Mesendoderm (in vitro differentiated cells): Measurements from ENCODE around the gene FBXO10.
A peak's percentile ranks its signal among the peaks of the same experiment; 100 is the strongest.

Experiments used
- DNase-seq: peaks from one replicate; pipeline ENCODE4 v3.0.0; 2013
- H2AK5ac ChIP-seq: 2 replicates; pipeline ENCODE4 v1.6.1; 2013; ENCODE audit warnings: low read length, inconsistent platforms
- H2BK120ac ChIP-seq: 2 replicates; pipeline ENCODE4 v1.6.1; 2013; ENCODE audit warnings: low read depth, mild to moderate bottlenecking, low read length, moderate library complexity, mixed read lengths
- H2BK15ac ChIP-seq: replicated peaks from 2 replicates; pipeline ENCODE4 v1.6.1; 2013; ENCODE audit warnings: low read depth, mild to moderate bottlenecking, moderate library complexity
- H2BK5ac ChIP-seq: 2 replicates; pipeline ENCODE4 v1.6.1; 2013; ENCODE audit warnings: low read length, inconsistent platforms
- H3K18ac ChIP-seq: 2 replicates; pipeline ENCODE4 v1.6.1; 2013; ENCODE audit warnings: mild to moderate bottlenecking, low read length, mixed read lengths
- H3K23ac ChIP-seq: one replicate; pipeline ENCODE4 v1.6.1; 2013; ENCODE audit warnings: low read length
- H3K27ac ChIP-seq: 2 replicates; pipeline ENCODE4 v1.5.1; 2013; ENCODE audit warnings: low read depth, mild to moderate bottlenecking, inconsistent platforms, low read length, moderate library complexity
- H3K27me3 ChIP-seq: 2 replicates; pipeline ENCODE4 v1.6.1; 2013; ENCODE audit warnings: low read length, control low read depth, mild to moderate bottlenecking, inconsistent platforms; ENCODE audit not compliant: insufficient read depth, poor library complexity
- H3K36me3 ChIP-seq: 2 replicates; pipeline ENCODE4 v1.6.1; 2013; ENCODE audit warnings: low read length, inconsistent platforms; ENCODE audit not compliant: control insufficient read depth, insufficient read depth
- H3K4ac ChIP-seq: one replicate; pipeline ENCODE4 v1.6.1; 2013; ENCODE audit warnings: low read depth, mild to moderate bottlenecking, low read length, moderate library complexity
- H3K4me1 ChIP-seq: 2 replicates; pipeline ENCODE4 v1.6.1; 2013; ENCODE audit warnings: low read depth, low read length, inconsistent platforms; ENCODE audit not compliant: control insufficient read depth
- H3K4me2 ChIP-seq: 2 replicates; pipeline ENCODE4 v1.6.1; 2013; ENCODE audit warnings: low read length
- H3K4me3 ChIP-seq: 2 replicates; pipeline ENCODE4 v1.5.1; 2013; ENCODE audit warnings: mild to moderate bottlenecking, low read length
- H3K56ac ChIP-seq: one replicate; pipeline ENCODE4 v1.6.1; 2013; ENCODE audit warnings: low read length
- H3K79me1 ChIP-seq: 2 replicates; pipeline ENCODE4 v1.6.1; 2013; ENCODE audit warnings: low read length, inconsistent platforms
- H3K79me2 ChIP-seq: 2 replicates; pipeline ENCODE4 v1.6.1; 2013; ENCODE audit warnings: mild to moderate bottlenecking, low read length; ENCODE audit not compliant: control insufficient read depth, insufficient read depth
- H3K9ac ChIP-seq: 2 replicates; pipeline ENCODE4 v1.6.1; 2013; ENCODE audit warnings: low read length, inconsistent platforms
- H4K5ac ChIP-seq: one replicate; pipeline ENCODE4 v1.6.1; 2013; ENCODE audit warnings: low read length
- H4K8ac ChIP-seq: one replicate; pipeline ENCODE4 v1.6.1; 2013; ENCODE audit warnings: low read depth, mild to moderate bottlenecking, control low read depth, low read length, moderate library complexity
- WGBS: extraction: QIAGEN DNeasy Blood & Tissue Kit; methylation state at CpG from one replicate; pipeline ENCODE4 v1.1.7; 2013; ENCODE audit warnings: low lambda C conversion rate, missing lambda C conversion rate; ENCODE audit not compliant: insufficient coverage; ENCODE audit errors: extremely low coverage; 5-methylcytosine and 5-hydroxymethylcytosine counted together

Gene FBXO10

GRCh38 chr9:37622462-37622861 lies 46.3 kb upstream of the FBXO10 start:
- H3K36me3 ChIP-seq, result no peaks in the 10 kb centered on the region
- H3K79me1 ChIP-seq, result no peaks in the 10 kb centered on the region
- no peak overlapping the region for H3K4ac ChIP-seq
- H2BK15ac ChIP-seq, result no peak overlapping the region
- H3K4me1 ChIP-seq, result no peaks in the 10 kb centered on the region
- H3K27ac ChIP-seq, result no peak overlapping the region
- no peak overlapping the region for H2AK5ac ChIP-seq
- H4K5ac ChIP-seq, result no peak overlapping the region
- H2BK120ac ChIP-seq, result no peak overlapping the region
- H3K79me2 ChIP-seq, result no peaks in the 10 kb centered on the region
- H3K9ac ChIP-seq, result no peak overlapping the region
- H3K4me3 ChIP-seq, result no peak overlapping the region
- H3K56ac ChIP-seq, result no peak overlapping the region
- H2BK5ac ChIP-seq, result no peak overlapping the region
- H3K27me3 ChIP-seq, result no peaks in the 10 kb centered on the region
- no peak for DNase-seq
- no peak overlapping the region for H3K23ac ChIP-seq
- no peak overlapping the region for H4K8ac ChIP-seq
- no peak overlapping the region for H3K18ac ChIP-seq
- H3K4me2 ChIP-seq, result no peak overlapping the region
- WGBS, result no CpG with 5 or more reads among the region's 4 CpGs

- Histone ChIP-seq H2AK5ac (no peak overlapping the region), H4K5ac (no peak overlapping the region), H3K27ac (no peak overlapping the region), H3K23ac (no peak overlapping the region), H3K4ac (no peak overlapping the region), H3K79me1 (no peaks in the 10 kb centered on the region), H3K56ac (no peak overlapping the region), H3K9ac (no peak overlapping the region), H3K79me2 (no peaks in the 10 kb centered on the region), H3K4me3 (no peak overlapping the region), H3K4me1 (no peaks in the 10 kb centered on the region), H2BK5ac (no peak overlapping the region), H3K36me3 (no peaks in the 10 kb centered on the region), H2BK15ac (no peak overlapping the region), H3K27me3 (no peaks in the 10 kb centered on the region), H3K4me2 (no peak overlapping the region), H2BK120ac (no peak overlapping the region), H3K18ac (no peak overlapping the region), H4K8ac (no peak overlapping the region)
- peak; percentile 2 for DNase-seq
- WGBS, result no CpG with 5 or more reads among the region's 9 CpGs
These were observed 45.3 kb upstream of the FBXO10 start for GRCh38 chr9:37621273-37622121.

GRCh38 chr9:37620396-37620795 lies 44.2 kb upstream of the FBXO10 start:
- Histone ChIP-seq H3K27me3 (no peaks in the 10 kb centered on the region), H3K27ac (no peak overlapping the region)
- WGBS, result no CpG with 5 or more reads among the region's 1 CpG

GRCh38 chr9:37619806-37620205 lies 43.6 kb upstream of the FBXO10 start:
- no peaks in the 10 kb centered on the region for H3K79me2 ChIP-seq
- H3K4me1 ChIP-seq, result no peaks in the 10 kb centered on the region
- no peak overlapping the region for H2AK5ac ChIP-seq
- no peak overlapping the region for H3K4ac ChIP-seq
- no peaks in the 10 kb centered on the region for H3K79me1 ChIP-seq
- no peaks in the 10 kb centered on the region for H3K27me3 ChIP-seq
- no peak overlapping the region for H2BK120ac ChIP-seq
- H3K27ac ChIP-seq, result no peak overlapping the region
- no peak overlapping the region for H3K9ac ChIP-seq
- no peak for DNase-seq
- no peak overlapping the region for H3K56ac ChIP-seq
- H3K23ac ChIP-seq, result no peak overlapping the region
- no peak overlapping the region for H4K8ac ChIP-seq
- H3K18ac ChIP-seq, result no peak overlapping the region
- H3K4me3 ChIP-seq, result no peak overlapping the region
- no peak overlapping the region for H2BK5ac ChIP-seq
- H3K4me2 ChIP-seq, result no peak overlapping the region
- no peak overlapping the region for H4K5ac ChIP-seq
- WGBS, result no CpG with 5 or more reads among the region's 3 CpGs
- H3K36me3 ChIP-seq, result no peaks in the 10 kb centered on the region
- no peak overlapping the region for H2BK15ac ChIP-seq

More at GRCh38 chr9:37620396-37620795, 44.2 kb upstream of the FBXO10 start:
- H3K4me1 ChIP-seq, result no peaks in the 10 kb centered on the region
- no peak overlapping the region for H2BK15ac ChIP-seq
- no peaks in the 10 kb centered on the region for H3K79me2 ChIP-seq
- H3K79me1 ChIP-seq, result no peaks in the 10 kb centered on the region
- H3K23ac ChIP-seq, result no peak overlapping the region
- H4K8ac ChIP-seq, result no peak overlapping the region
- no peak overlapping the region for H3K4me3 ChIP-seq
- no peaks in the 10 kb centered on the region for H3K36me3 ChIP-seq
- H3K4me2 ChIP-seq, result no peak overlapping the region
- no peak overlapping the region for H4K5ac ChIP-seq
- no peak overlapping the region for H2BK120ac ChIP-seq
- no peak overlapping the region for H3K9ac ChIP-seq
- DNase-seq, result no peak
- H2AK5ac ChIP-seq, result no peak overlapping the region
- no peak overlapping the region for H3K4ac ChIP-seq
- no peak overlapping the region for H3K56ac ChIP-seq
- H3K18ac ChIP-seq, result no peak overlapping the region
- H2BK5ac ChIP-seq, result no peak overlapping the region

- H4K5ac ChIP-seq, result no peak overlapping the region
- no peak overlapping the region for H2BK120ac ChIP-seq
- H3K4ac ChIP-seq, result no peak overlapping the region
- H3K36me3 ChIP-seq, result no peaks in the 10 kb centered on the region
- H3K27me3 ChIP-seq, result no peaks in the 10 kb centered on the region
- H2BK5ac ChIP-seq, result no peak overlapping the region
- no peak overlapping the region for H3K9ac ChIP-seq
- H4K8ac ChIP-seq, result no peak overlapping the region
- H2AK5ac ChIP-seq, result no peak overlapping the region
- H3K56ac ChIP-seq, result no peak overlapping the region
- no CpG with 5 or more reads among the region's 4 CpGs for WGBS
- H3K79me2 ChIP-seq, result no peaks in the 10 kb centered on the region
- no peak overlapping the region for H3K4me2 ChIP-seq
- no peak overlapping the region for H2BK15ac ChIP-seq
- no peak overlapping the region for H3K18ac ChIP-seq
- peak; percentile 4 for DNase-seq
- no peak overlapping the region for H3K23ac ChIP-seq
- no peaks in the 10 kb centered on the region for H3K4me1 ChIP-seq
- no peak overlapping the region for H3K4me3 ChIP-seq
- H3K79me1 ChIP-seq, result no peaks in the 10 kb centered on the region
- no peak overlapping the region for H3K27ac ChIP-seq
These were observed 42.6 kb upstream of the FBXO10 start for GRCh38 chr9:37618817-37619216.

- H3K18ac ChIP-seq, result no peak overlapping the region
- H3K4me1 ChIP-seq, result no peaks in the 10 kb centered on the region
- no peak overlapping the region for H3K23ac ChIP-seq
- no peak overlapping the region for H3K4ac ChIP-seq
- H3K79me2 ChIP-seq, result no peaks in the 10 kb centered on the region
- no peak overlapping the region for H2BK120ac ChIP-seq
- no peak overlapping the region for H3K56ac ChIP-seq
- H4K8ac ChIP-seq, result no peak overlapping the region
- H3K4me3 ChIP-seq, result no peak overlapping the region
- peak; percentile 85 for DNase-seq
- H2AK5ac ChIP-seq, result no peak overlapping the region
- H4K5ac ChIP-seq, result no peak overlapping the region
- no peak overlapping the region for H2BK5ac ChIP-seq
- no peak overlapping the region for H2BK15ac ChIP-seq
- no peaks in the 10 kb centered on the region for H3K36me3 ChIP-seq
- H3K27ac ChIP-seq, result no peak overlapping the region
- H3K4me2 ChIP-seq, result no peak overlapping the region
- no peaks in the 10 kb centered on the region for H3K27me3 ChIP-seq
- H3K9ac ChIP-seq, result no peak overlapping the region
- no CpG with 5 or more reads among the region's 4 CpGs for WGBS
- no peaks in the 10 kb centered on the region for H3K79me1 ChIP-seq
These were observed 41.7 kb upstream of the FBXO10 start for GRCh38 chr9:37617832-37618231.
